GM19372 (cell line): ENCODE results near the gene KLHL29.

ENCODE experiments used
- ATAC-seq: cut with Tn5 transposase; IDR thresholded peaks from one replicate; pipeline ENCODE4 v1.9.1; 2021; ENCODE audit warnings: mild to moderate bottlenecking, low read depth, moderate library complexity; ENCODE audit not compliant: unreplicated experiment

The KLHL29 gene

GRCh38 chr2:23542230-23542789, 157.3 kb downstream of the KLHL29 start:
- ATAC-seq, result no peak

- no peak for ATAC-seq
These were observed 158.3 kb downstream of the KLHL29 start for GRCh38 chr2:23543302-23543701.

GRCh38 chr2:23543728-23544127, 158.7 kb downstream of the KLHL29 start:
- ATAC-seq, result no peak

- no peak for ATAC-seq
These were observed 159.8 kb downstream of the KLHL29 start for GRCh38 chr2:23544589-23545295.

GRCh38 chr2:23545396-23545795, 160.4 kb downstream of the KLHL29 start:
- no peak for ATAC-seq

- no peak for ATAC-seq
These were observed 160.8 kb downstream of the KLHL29 start for GRCh38 chr2:23545811-23546210.

- no peak for ATAC-seq
These were observed 161.9 kb downstream of the KLHL29 start for GRCh38 chr2:23546913-23547312.

GRCh38 chr2:23547725-23548124, 162.7 kb downstream of the KLHL29 start:
- ATAC-seq, result no peak

GRCh38 chr2:23548143-23548769, 163.3 kb downstream of the KLHL29 start:
- ATAC-seq, result no peak

- ATAC-seq, result no peak
These were observed 164.1 kb downstream of the KLHL29 start for GRCh38 chr2:23549051-23549450.

GRCh38 chr2:23549821-23550530, 165.0 kb downstream of the KLHL29 start:
- no peak for ATAC-seq

- no peak for ATAC-seq
These were observed 165.6 kb downstream of the KLHL29 start for GRCh38 chr2:23550553-23550952.

GRCh38 chr2:23551875-23552274, 166.9 kb downstream of the KLHL29 start:
- no peak for ATAC-seq

- ATAC-seq, result no peak
These were observed 168.6 kb downstream of the KLHL29 start for GRCh38 chr2:23553561-23553960.

GRCh38 chr2:23554054-23554697, 169.2 kb downstream of the KLHL29 start:
- no peak for ATAC-seq

- ATAC-seq, result no peak
These were observed 171.0 kb downstream of the KLHL29 start for GRCh38 chr2:23555944-23556343.

- no peak for ATAC-seq
These were observed 171.9 kb downstream of the KLHL29 start for GRCh38 chr2:23556929-23557328.

- no peak for ATAC-seq
These were observed 172.5 kb downstream of the KLHL29 start for GRCh38 chr2:23557455-23557854.

GRCh38 chr2:23559561-23560239, 174.7 kb downstream of the KLHL29 start:
- no peak for ATAC-seq

- no peak for ATAC-seq
These were observed 176.1 kb downstream of the KLHL29 start for GRCh38 chr2:23561088-23561487.
